HG02798 (cell line): Measurements from ENCODE around the gene ABCB1.
"Not testable (repeated sequence)": the region's sequence is repeated elsewhere in the genome, so short reads cannot be mapped to it uniquely, and the experiment has no call there.

Source experiments
- ATAC-seq: cut with Tn5 transposase; IDR thresholded peaks from one replicate; pipeline ENCODE4 v1.9.1; 2021; ENCODE audit warnings: mild to moderate bottlenecking; ENCODE audit not compliant: unreplicated experiment, poor library complexity

The ABCB1 gene

DNA sequence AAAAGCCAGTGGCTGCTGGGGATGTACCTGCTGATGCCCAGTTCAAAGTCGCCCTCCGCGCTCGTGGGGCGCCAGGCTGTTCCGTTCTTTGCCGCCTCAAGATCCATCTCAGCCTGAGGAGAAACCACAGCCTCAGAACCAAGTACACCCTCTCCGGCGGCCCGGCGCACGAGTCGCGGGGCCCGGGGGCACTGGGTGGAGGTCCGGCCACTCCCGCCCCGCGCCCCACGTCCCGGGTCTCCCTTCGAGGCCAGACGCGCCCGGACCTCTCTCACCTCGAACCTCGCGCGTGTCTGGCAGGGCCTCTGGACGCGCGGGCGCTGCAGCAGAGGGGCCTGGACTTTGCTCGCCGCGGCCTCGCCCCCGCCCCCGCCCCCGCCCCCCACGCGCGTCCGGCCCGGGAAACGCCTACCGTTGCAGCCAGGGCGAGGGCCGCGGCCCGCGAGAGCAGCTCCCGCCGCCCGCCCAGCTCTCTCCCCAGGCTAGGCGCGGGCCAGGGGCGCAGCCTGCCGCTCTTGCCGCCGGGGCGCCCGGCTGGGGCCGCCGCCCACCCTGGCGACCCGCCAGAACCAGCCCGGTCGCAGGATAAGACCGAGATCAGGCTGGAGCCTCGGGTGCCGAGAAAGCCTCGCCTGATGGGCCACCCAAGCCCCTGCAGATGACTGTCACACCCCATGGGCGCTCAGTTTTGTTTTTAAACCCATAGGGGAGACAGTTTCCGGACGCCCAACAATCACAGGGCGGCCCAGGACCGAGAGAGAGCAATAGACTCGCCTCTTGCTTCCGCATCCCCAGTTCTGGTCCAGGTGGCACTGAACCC, 125.1 kb downstream of the ABCB1 start, which contains the start of gene ABCB4:
Gene ABCB4, minus strand, starts transcription at position 322 of the 820 bp plus-strand sequence. Its CDS starts 215 bp downstream, at position 107.
- peak; percentile 38 for ATAC-seq

DNA sequence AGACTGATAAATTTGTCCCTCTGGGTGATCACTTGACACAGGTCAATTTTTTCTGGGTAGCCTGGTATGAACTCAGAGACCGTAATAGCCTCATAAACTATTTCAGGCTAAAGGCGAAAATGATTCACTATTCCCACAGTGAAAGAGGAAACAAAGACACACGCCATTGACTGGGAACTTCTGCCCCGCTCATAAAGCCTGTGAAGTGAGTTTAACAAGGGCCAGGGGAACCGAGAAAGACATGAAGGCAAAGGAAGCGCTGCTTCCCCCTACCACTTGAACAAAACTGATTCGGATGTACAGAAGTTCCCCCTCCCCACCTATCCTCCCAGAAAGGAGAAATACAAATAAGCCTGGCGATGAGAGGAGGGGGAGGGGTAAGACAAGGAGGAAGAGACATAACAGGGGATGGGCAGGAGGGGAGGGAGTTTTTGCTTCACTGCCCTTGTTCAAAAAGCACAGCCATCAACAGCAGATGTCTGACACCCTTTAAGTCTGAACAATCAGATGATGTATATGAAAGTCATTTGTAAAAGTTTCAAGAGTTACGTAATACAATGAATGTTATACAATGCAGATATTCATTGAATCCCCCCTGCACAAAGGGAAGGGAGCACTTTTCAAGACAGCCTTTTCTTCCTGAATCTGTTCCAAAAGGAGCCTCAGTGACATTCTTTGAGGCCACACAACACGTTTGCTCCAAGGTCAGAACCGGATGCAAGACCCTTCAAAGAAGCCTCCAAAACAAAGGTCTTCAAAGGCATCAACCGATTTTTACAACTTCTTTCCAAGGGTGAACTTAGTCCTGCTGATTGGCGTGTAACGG, 125.9 kb downstream of the ABCB1 start:
- peak; percentile 66 for ATAC-seq

DNA sequence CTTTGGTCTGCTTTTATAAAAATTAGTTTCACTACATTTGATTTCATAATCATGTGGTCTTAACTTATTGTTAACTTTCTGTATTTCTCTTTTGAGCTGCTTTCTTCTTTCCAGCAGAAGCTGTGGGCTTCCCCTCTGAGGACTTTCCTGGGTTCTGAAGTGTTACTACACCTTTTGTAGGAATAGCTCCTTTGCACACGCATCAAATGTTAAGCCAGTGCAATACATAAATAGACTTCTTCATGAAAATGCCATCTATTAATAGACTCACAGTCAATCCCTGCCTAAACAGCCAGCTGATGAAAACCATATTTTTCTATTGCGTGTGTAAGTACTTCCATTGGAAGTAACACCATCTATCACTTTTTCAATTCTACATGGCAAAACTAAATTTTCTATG, 126.7 kb downstream of the ABCB1 start:
- ATAC-seq = no peak

DNA sequence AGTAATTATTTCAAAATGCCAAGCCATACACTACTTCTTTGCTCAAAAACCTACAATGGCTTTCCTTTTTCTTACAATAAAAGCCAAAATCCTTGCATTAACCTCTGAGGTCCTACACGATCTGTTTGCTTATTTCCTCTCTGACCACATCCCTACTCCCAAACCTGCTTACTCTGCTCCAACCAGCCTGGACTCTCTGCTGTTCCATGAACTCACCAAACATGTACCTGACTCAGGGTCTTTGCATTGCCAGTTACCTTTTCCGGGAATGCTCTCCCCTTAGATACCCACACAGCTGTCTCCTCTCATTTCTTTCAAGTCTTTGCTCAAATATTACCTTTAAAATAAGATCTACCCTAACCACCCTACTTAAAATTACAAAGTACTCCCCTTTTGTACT, 127.5 kb downstream of the ABCB1 start:
- no peak for ATAC-seq

DNA sequence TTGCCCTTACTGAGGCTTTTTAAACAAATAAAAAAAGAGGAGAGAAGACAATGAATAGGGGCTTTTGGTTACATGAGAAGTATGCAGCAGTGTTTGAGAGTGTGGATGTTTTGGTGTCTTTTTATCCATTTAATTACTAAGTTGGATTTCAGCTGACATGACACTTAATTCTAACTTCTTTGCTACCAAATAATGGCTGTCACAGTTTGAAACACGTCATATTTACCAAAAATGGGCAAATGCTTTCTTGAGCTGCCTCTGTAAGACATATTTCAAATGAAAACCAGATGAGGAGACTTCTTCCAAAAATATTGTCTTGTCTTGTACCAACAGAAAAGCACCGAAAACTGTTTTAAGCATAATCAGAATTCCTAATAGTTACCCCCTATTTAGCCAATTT, 129.2 kb downstream of the ABCB1 start:
- ATAC-seq = no peak

DNA sequence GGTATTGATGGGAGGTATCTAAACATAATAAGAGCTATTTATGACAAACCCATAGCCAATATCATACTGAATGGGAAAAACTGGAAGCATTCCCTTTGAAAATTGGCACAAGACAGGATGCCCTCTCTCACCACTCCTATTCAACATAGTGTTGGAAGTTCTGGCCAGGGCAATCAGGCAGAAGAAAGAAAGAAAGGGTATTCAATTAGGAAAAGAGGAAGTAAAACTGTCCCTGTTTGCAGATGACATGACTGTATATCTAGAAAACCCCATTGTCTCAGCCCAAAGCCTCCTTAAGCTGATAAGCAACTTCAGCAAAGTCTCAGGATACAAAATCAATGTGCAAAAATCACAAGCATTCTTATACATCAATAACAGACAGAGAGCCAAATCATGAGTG, 131.5 kb downstream of the ABCB1 start:
- ATAC-seq = not testable (repeated sequence)

DNA sequence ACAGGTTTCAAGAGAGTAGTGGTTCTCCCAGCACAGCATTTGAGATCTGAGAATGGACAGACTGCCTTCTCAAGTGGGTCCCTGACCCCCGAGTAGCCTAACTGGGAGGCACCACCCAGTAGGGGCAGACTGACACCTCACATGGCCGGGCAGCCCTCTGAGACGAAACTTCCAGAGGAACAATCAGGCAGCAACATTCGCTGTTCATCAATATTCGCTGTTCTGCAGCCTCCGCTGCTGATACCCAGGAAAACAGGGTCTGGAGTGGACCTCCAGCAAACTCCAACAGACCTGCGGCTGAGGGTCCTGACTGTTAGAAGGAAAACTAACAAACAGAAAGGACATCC, 135.2 kb downstream of the ABCB1 start:
- ATAC-seq = not testable (repeated sequence)

DNA sequence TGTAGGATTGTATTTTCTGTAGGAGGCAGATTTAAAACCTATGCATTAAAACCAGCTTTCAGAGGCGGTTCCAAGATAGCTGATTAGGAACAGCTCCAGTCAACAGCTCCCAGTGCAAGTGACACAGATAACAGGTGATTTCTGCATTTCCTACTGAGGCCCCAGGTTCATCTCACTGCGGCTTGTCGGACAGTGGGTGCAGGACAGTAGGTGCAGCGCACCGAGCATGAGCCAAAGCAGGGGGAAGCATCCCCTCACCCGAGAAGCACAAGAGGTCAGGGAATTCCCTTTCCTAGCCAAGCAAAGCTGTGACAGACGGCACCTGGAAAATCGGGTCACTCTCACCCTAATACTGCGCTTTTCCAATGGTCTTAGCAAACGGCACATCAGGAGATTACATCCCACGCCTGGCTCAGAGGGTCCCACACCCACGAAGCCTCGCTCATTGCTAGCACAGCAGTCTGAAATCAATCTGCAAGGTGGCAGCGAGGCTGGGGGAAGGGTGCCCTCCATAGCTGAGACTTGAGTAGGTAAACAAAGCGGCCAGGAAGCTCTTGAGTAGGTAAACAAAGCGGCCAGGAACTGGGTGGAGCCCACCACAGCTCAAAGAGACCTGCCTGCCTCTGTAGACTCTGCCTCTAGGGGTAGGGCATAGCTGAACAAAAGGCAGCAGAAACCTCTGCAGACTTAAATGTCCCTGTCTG, 135.7 kb downstream of the ABCB1 start:
- ATAC-seq = not testable (repeated sequence)

DNA sequence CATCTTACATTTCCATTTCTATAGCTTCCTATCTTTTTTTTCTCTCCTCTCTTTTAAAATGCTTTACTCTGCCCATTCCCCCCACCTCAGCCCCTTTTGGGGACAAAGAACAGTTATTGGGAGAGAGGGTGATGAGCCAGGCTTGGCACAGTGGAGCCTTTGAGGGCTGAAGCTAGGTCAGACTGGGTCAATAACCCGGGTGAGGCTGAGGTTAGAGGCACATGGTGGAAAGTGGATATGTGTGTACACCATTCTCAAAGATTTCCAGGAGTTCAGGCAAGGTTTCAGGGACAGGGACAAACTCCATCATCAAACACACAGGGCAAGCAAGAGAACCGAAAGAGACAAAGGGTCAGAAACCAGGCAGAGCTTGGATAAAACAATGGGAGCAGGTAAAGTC, 136.7 kb downstream of the ABCB1 start:
- ATAC-seq = no peak

DNA sequence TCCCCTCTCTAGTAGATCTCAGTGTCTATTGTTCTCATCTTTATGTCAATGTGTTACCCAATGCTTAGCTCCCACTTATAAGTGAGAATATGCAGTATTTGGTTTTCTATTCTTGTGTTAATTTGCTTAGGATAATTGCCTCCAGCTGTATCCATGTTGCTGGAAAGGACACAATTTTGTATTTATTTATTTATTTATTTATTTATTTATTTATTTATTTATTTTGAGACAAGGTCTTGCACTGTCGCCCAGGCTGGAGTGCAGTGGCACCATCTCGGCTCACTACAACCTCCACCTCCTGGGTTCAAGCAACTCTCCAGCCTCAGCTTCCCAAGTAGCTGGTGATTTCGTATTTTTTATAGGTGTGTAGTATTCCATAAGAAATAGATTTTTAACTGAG, 140.2 kb downstream of the ABCB1 start:
- not testable (repeated sequence) for ATAC-seq

DNA sequence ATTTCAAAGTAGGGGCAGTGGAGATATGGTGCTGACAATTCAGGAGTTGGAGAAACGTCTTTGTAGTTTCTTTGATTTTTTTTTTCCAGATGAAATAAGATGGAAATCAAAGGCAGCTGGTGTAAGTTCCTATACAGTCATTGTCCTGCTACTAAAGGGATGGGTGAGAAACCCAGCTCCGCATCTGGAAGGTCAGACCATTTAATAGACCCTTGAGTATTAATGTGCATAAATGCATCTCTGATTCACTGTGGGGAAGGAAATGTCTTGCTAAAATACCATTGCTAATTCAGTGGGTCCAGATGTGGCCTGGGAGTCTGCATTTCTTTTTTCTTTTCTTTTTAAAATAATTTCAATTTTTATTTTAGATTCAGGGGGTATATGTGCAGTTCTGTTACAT, 140.7 kb downstream of the ABCB1 start:
- ATAC-seq = no peak

DNA sequence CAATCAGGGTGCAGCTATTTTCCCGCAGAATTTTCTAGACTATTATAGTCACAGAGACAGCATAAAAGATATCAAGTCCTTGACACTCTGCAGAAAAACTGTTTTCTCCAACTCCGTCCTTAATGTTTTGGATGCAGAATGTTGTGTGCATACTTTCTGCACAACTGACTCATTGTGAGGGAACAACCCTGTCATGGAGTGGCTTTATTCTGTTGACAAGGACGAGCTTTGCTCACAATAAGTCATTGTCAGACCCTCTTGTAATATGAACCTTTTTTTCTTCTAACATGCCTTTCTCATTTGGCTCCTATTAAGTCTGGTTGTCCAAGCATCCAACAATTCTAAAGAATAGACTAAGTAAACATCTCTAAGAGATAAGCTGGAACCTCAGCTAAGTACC, 142.5 kb downstream of the ABCB1 start:
- no peak for ATAC-seq

DNA sequence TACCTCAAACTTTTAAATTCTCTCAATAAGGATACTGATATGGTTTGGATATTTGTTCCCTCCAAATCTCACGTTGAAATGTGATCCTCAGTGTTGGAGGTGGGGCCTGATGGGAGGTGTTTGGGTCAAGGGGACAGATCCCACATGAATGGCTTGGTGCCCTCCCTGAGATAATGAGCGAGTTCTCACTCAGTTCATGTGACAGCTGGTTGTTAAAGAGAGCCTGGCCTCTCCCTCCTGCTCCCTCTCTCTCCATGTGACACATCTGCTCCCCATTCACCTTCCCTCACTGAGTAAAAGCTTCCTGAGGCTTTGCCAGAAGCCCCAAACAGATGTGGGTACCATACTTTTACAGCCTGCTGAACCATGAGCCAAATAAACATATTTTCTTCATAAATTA, 144.4 kb downstream of the ABCB1 start:
- ATAC-seq = no peak
